ENCODE data around the gene CACNA2D2. TPM values are rescaled to one million over a fixed set of nuclear protein-coding genes. Genes with fewer than 3 reads are reported as not detected.

The CACNA2D2 gene
- total RNA-seq, 1 donor from 2014 or later, result 19.4 TPM

- Mint-ChIP-seq H3K36me3 (no peaks in the 10 kb centered on the region), H3K4me1 (ENCODE audit: unreplicated experiment) (peaks cover 39% of the 10 kb centered on the region), H3K27me3 (peaks cover 44% of the 10 kb centered on the region)
These were observed 33.2 kb upstream of the CACNA2D2 start for GRCh38 chr3:50536471-50537180.

GRCh38 chr3:50534681-50535330 is 31.4 kb upstream of the CACNA2D2 start:
- H3K4me1 Mint-ChIP-seq (ENCODE audit: unreplicated experiment), result peaks cover 43% of the 10 kb centered on the region

More at GRCh38 chr3:50536471-50537180, 33.2 kb upstream of the CACNA2D2 start:
- TF ChIP-seq CTCF (conservative IDR thresholded peaks at IDR 0.05), result no peak
- Mint-ChIP-seq H3K9me3 (no peaks in the 10 kb centered on the region), H3K27ac (no peak overlapping the region), H3K4me3 (no peak overlapping the region)
- no peak for DNase-seq (ENCODE audit: extremely low spot score, unreplicated experiment)

GRCh38 chr3:50533807-50534461 is 30.5 kb upstream of the CACNA2D2 start:
- Mint-ChIP-seq H3K36me3 (no peaks in the 10 kb centered on the region), H3K4me3 (no peak overlapping the region), H3K9me3 (no peaks in the 10 kb centered on the region), H3K27me3 (peaks cover 49% of the 10 kb centered on the region), H3K27ac (peak overlapping the region; percentile 36), H3K4me1 (ENCODE audit: unreplicated experiment) (peaks cover 45% of the 10 kb centered on the region)
- no peak for TF ChIP-seq CTCF (conservative IDR thresholded peaks at IDR 0.05)
- DNase-seq (ENCODE audit: extremely low spot score, unreplicated experiment), result no peak

More at GRCh38 chr3:50534681-50535330, 31.4 kb upstream of the CACNA2D2 start:
- peaks cover 41% of the 10 kb centered on the region for H3K27me3 Mint-ChIP-seq
- H3K36me3 Mint-ChIP-seq, result no peaks in the 10 kb centered on the region
- no peak overlapping the region for H3K4me3 Mint-ChIP-seq
- no peak for TF ChIP-seq CTCF (conservative IDR thresholded peaks at IDR 0.05)
- H3K9me3 Mint-ChIP-seq, result no peaks in the 10 kb centered on the region
- H3K27ac Mint-ChIP-seq, result no peak overlapping the region
- no peak for DNase-seq (ENCODE audit: extremely low spot score, unreplicated experiment)

- peaks cover 46% of the 10 kb centered on the region for H3K27me3 Mint-ChIP-seq
These were observed 29.9 kb upstream of the CACNA2D2 start for GRCh38 chr3:50533316-50533715.

More at GRCh38 chr3:50533316-50533715, 29.9 kb upstream of the CACNA2D2 start:
- Mint-ChIP-seq H3K9me3 (no peaks in the 10 kb centered on the region), H3K4me3 (no peak overlapping the region), H3K36me3 (no peaks in the 10 kb centered on the region), H3K27ac (no peak overlapping the region), H3K4me1 (ENCODE audit: unreplicated experiment) (peaks cover 44% of the 10 kb centered on the region)
- no peak for TF ChIP-seq CTCF (conservative IDR thresholded peaks at IDR 0.05)
- DNase-seq (ENCODE audit: extremely low spot score, unreplicated experiment), result no peak
